HG02973 (cell line): ENCODE measurements around the gene KCNK4.
"Not testable (repeated sequence)": the region's sequence is repeated elsewhere in the genome, so short reads cannot be mapped to it uniquely, and the experiment has no call there.

Experiments
- ATAC-seq: cut with Tn5 transposase; IDR thresholded peaks from one replicate; pipeline ENCODE4 v1.9.1; 2021; ENCODE audit warnings: moderate library complexity; ENCODE audit not compliant: unreplicated experiment

Gene KCNK4

GRCh38 chr11:64323373-64323772 lies 32.3 kb downstream of the KCNK4 start:
- ATAC-seq: no peak

DNA sequence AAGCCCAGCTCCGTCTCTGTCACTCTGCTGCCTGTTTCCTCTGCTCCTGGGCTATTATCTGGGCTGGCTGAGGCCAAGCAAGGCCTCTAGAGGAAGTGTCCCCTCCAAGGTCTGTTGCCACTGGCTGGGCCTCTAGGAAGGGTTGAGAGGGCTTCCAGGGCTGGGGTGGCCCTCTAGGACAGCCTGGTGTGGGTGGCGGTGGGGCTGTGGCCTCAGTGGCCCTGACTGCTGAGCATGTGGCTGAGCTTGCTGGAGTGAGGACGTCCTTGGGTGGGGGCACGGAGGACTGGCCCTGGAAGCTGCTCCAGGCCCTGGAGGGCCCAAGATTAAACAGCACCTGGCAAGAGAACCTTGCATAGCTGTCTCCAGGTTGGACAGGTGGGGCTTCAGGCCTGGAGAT lies 32.9 kb downstream of the KCNK4 start:
- not testable (repeated sequence) for ATAC-seq

DNA sequence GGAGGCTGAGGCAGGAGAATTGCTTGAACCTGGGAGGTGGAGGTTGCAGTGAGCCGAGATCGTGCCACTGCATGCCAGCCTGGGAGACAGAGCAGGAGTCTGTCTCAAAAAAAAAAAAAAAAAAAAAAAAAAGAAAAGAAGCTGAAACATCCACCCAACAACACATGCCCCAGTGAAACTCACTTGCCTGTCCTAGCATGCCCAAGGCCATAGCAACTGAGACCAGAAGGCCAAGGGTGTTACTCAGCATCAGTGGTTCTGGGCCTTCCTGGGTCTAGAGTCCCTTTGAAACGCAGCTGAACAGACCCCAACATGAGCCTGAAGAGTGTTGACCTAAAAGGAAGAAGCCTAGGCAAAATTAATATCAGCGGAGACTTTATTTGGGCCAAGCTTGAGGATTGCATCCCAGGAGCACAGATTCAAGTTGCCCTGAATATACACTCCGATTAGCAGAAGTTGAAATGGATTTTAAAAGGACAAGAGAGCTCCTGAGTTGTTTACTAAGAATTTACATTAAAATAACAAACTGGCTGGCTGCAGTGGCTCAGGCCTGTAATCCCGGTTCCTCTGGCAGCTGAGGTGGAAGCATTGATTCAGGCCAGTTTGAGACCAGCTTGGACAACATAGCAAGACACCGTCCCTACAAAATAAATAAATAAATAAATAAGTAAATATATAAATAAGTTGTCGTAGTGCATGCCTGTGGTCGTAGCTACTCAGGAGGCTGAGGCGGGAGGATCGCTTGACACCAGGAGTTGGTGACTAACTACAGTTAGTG lies 33.8 kb downstream of the KCNK4 start:
- ATAC-seq: no peak

GRCh38 chr11:64327375-64327774 lies 36.3 kb downstream of the KCNK4 start:
- ATAC-seq: no peak

DNA sequence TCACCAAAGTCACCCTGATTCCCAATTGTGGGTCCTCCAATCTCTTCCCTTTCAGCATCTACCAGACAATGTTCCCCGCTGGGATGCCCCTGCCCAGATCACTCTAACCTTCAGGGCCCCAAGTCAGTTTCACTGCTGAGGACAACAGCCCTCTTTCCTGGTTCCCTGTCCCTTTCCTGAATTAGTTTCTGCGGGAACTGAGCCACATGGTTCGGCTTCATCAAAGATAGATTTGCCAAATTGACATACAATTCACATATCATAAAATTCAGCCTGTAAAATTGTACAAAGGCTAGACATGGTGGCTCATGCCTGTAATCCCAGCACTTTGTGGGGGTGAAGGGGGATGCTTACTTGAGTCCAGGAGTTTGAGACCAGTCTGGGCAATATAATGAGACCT lies 36.9 kb downstream of the KCNK4 start:
- ATAC-seq: no peak

DNA sequence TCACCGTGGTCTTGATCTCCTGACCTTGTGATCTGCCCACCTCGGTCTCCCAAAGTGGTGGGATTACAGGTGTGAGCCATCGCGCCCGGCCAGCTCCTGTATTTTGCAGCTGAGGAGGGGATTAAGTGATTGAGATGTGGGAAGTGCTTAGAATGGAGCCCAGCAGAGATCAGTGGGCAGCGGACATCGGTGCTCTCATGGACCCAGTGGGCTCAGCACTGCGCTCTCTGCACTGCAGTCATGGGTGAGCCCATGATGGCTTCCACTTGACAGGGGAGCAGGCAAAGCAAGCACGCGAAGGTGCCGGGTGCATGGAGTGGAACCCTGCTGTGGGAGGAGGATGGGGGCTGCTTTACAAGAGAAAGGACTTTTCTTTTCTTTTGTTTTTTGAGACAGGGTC lies 39.8 kb downstream of the KCNK4 start:
- no peak for ATAC-seq

DNA sequence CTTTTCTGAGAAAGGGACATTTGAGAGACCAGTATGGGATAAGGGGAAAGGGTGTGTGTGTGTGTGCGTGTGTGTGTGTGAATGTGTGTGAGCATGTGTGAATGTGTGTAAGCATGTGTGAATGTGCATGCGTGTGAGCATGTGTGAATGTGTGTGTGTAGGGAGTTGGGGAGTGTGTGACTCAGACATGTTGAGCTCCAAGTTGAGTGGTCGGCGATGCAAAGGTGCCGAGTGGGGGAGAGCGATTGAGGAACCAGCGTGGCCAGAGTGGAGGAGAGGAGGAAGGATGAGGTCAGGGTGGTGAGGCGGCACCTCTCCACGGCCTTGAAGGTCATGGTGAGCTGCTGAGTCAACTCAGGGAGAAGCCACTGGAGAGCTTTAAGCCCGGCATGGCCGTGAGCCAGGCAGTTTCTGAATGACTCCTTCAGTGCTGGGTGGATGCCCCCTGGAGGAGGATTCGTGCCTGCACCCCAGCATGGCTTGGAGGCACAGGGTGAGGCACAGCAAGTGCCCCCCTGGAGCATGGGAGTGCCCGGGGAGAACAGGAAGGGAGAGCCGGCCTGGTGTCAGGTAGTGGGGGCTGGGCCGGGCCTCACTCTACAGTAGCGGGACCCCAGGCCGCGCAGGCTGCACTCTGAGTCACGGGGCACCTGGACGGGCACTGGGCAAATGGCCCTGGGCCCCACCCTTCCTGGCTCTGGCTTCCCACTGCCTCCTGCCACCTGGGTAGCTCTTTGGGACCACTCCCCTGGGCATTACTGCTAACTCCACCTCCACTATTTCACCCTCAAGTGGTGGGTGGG lies 40.7 kb downstream of the KCNK4 start:
- ATAC-seq: peak; percentile 48

- ATAC-seq: no peak
Measured at GRCh38 chr11:64333556-64333955, 42.5 kb downstream of the KCNK4 start.

DNA sequence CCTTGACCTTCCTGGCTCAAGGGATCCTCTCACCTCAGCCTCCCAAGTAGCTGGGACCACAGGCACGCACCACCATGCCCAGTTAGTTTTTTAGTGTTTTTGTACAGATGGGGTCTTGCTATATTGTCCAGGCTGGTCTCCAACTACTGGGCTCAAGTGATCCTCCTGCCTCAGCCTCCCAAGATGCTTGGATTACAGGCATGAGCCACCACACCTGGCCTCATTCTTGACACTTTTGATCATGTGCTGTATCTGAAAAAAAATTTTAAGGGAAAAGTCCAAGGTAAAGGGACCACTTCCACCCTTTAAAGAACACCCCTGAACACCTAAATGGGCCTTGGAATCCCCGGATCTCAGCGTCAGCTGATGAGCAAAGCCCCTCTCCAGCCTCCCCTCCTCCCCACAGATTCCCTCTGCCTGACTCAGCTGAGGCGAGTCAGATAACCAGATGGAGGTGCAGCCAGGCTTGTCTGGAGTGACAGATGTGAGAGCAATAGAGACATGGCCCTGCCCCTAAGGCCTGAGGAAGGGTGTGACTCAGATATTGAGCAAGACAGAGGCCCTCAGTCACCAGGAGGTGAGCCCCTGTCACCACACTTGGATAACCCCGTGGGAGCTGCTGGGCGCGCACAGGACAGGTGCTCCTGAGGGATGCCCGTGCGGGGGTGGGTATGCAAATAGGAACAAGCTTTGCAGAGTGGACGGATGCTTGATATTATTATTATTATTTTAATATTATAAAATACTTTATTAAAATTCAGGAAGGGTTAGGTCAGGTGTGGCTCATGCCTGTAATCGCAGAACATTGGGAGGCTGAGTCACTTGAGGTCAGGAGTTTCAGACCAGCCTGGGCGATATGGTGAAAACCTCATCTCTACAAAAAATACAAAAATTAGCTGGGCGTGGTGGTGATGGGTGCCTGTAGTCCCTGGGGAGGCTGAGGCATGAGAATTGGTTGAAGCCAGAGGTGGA lies 43.9 kb downstream of the KCNK4 start:
- peak; percentile 76 for ATAC-seq

DNA sequence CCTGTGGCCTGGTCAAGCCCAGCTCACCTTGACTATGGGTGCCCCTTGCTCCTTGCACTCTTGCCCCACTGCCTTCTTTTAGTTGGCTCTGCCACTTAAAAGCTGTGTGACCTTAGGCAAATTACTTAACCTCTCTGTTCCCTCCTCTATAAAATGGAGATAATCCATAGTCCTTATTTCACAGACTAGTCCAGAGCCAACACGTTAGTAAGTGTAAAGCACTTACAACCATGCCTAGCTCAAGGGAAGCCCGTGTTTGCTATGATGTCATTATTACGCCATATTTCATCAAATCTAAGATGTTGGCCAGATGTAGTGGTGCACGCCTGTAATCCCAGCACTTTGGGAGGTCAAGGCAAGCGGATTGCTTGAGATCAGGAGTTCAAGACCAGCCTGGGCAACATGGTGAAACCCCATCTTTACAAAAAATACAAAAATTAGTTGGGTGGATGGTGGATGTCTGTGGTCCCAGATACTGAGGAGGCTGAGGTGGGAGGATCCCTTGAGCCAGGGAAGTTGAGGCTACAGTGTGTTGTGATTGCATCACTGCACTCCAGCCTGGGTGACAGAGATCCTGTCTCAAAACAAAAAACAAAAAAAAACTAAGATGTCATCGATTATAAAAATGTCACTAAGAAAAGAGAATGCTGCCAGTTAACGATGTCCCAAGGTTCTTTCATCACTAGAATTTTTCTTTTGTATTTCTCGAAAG lies 46.6 kb downstream of the KCNK4 start:
- no peak for ATAC-seq

DNA sequence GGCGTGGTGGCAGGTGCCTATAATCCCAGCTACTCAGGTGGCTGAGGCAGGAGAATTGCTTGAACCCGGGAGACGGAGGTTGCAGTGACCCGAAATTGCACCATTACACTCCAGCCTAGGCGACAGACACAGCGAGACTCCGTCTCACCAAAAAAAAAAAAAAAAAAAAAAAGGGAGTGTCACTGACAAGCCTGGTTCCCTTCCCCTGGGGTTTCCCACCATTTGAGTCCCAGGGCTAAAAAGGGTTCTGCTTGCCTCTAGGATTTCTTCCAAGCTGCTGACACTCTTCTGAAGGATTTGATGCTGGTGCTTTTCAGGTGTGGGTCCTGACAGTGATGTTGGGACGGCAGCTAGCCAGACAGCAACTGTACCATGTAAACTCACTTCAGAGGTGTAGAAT lies 47.6 kb downstream of the KCNK4 start:
- ATAC-seq: no peak

DNA sequence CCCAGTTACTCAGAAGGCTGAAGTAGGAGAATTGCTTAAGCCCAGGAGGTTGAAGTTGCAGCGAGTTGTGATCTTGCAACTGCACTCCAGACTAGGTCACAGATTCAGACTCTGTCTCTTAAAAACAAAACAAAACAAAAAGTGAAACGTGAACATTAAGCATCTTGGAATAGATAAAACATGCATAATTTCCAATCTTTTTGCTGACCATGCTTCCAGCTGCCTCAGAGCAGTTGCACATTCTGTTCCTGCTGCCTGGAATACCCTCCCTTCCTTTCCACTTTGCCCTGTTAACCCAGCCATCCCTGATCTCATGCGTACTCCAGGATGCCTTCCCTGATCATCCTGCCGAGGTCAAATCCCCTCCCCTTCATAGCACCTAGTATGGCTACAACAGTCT lies 48.2 kb downstream of the KCNK4 start:
- no peak for ATAC-seq

DNA sequence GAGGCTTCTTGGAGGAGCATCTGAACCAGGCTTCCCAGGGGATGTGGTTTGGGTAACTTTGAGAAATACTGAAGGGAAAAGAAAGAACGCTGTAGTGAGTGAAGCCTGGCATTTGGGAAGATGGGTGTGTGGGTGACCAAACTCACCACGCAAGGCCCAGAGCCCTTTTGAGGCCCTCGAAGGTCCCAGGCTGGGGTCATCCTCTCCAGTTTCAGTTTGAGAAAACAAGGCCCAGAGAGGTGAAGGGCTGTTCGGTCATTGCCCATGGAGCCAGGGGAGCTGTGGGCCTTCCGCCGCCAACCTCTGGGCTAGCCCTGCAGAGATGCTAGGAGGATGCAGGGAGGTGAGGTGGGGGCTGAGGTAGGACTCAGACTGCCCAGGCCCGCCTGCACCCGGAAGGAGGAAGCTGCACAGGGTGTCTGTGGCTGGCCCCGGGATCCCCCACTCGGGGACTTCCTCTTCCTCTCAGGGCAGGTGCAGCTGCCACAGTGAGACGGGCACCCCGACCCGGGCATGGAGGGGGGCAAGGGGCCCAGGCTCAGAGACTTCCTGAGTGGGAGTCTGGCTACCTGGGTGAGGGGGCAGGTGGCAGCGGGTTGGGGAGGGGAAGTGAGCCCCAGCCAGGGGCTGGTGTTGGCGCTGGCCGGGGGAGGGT lies 48.8 kb downstream of the KCNK4 start, which contains the start of gene CCDC88B:
CCDC88B (plus strand) TSS at position 451 of the 655 bp plus-strand sequence; CDS start at position 514, 63 bp downstream.
- peak; percentile 44 for ATAC-seq

GRCh38 chr11:64340671-64341335 lies 49.7 kb downstream of the KCNK4 start:
- ATAC-seq: peak; percentile 29

GRCh38 chr11:64341429-64341828 lies 50.3 kb downstream of the KCNK4 start:
- no peak for ATAC-seq

DNA sequence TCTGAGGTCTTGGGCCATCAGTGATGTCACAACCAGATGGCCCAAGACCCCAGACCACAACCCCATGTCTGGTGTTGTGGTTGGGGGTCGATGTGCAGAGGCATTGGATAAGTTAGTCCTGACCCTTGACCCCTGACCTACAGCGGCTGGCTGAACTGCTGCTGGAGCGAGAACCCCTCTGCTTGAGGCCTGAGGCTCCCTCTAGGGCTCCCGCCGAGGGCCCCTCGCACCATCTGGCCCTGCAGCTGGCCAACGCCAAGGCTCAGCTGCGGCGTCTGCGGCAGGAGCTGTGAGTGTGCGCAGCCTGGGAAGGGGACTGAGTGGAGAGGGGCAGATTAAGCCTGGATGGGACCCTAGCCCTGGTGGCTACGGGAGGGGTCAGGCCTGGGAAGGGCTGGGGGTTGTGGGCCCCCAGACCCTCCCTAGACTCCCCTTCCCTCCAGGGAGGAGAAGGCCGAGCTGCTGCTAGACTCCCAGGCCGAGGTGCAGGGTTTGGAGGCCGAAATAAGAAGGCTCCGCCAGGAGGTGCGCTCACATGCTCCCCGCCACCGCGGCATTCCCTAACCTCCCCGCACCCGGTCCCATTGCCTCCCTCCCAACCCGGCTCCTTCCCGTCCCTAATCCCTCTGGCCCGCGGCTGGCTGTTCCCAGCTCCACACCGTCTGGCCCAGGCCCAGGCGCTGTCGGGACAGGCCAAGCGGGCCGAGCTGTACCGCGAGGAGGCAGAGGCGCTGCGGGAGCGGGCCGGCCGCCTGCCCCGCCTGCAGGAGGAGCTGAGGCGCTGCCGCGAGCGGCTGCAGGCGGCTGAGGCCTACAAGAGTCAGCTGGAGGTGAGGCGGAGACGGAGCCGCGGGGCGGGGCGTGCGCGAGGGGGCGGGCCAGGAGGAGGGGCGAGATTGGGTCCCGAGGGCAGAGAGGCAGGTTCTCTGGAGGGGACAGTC lies 51.0 kb downstream of the KCNK4 start:
- peak; percentile 36 for ATAC-seq

DNA sequence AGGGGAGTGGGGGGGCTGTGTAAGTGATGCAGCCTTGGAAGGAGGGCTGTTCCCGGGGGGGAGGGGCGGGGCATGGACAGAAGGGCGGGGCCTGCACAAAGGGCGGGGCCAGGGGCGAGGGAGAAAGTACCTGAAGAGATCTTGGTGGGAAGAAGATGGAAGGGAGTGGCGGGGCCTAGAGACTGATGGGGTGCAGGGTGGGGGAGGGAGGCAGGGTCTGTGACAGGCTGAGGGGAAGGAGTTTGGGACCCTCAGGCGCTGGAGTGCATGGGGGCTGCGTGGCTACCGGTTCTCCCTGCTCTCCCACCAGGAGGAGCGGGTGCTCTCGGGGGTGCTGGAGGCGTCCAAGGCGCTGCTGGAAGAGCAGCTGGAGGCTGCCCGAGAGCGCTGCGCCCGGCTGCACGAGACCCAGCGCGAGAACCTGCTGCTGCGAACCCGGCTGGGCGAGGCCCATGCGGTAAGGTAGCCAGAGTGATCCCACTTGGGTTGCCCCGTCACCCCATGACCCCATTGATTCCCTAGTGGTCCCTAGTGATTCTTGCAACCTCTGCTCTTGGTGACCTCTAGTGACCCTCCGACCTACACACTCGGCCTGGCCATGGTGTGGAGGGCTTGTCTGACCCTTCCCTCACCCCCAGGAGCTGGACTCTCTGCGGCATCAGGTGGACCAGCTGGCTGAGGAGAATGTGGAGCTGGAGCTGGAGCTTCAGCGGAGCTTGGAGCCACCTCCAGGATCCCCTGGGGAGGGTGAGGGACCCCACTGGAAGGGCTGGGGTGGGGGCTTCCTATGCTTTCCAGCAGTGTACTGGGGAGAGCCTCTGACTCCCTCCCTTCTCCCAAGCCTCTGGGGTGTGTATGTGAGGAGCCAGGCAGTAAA lies 52.0 kb downstream of the KCNK4 start:
- no peak for ATAC-seq
